CD4-positive, alpha-beta T cell treated with Interleukin-1 beta for 1 hour (primary cell): Measurements from ENCODE around the gene ZC3HAV1.
A peak's percentile ranks its signal among the peaks of the same experiment; 100 is the strongest.
"Not testable (repeated sequence)": the region's sequence is repeated elsewhere in the genome, so short reads cannot be mapped to it uniquely, and the experiment has no call there.

Experiments used
- DNase-seq, 2 donors: peaks; one replicate each; pipeline ENCODE4 v3.0.0-alpha.2; 2020 to 2022

The ZC3HAV1 gene

DNA sequence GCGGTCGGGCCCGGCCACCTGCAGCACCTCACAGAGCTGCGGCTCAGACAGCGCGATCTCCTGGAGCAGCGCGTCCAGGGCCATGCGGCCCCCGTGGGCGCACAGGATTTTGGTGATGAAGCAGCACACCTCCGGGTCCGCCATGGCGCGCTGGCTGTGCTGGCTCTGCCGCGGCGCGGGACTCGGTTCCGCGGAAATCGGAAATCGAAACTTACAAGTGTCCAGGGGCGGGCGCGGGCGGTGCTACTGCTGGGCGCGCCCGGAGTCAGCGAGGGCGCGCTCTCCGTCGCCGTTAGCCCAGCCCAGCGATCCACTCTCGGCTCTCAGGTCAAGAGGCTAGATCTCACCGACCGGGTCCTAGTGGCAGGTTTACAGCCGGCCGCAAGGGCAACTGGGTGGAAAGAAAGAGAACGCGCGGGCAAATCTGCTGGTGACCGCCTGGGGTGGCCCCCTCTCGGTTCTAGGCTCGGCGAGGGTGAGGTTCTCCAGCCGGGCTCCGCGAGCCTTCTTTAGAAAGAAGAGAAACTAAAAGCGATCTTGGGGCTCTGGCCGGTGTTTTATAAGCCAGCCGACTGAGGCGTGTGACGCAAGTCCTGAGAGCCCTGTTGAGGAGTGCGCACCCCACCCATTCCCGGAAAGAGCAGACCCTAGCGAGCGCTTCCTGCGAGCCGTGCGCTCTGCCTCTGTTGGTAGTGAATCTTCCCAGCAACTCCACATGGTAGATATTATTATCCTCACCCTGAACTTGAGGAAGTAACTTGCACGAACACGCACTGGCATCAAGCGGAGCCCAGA is at the start of gene ZC3HAV1:
Gene ZC3HAV1, minus strand, starts transcription at position 533 of the 795 bp plus-strand sequence. Its CDS starts 389 bp downstream, at position 144.
- DNase-seq: peak; percentile 93 to 94

DNA sequence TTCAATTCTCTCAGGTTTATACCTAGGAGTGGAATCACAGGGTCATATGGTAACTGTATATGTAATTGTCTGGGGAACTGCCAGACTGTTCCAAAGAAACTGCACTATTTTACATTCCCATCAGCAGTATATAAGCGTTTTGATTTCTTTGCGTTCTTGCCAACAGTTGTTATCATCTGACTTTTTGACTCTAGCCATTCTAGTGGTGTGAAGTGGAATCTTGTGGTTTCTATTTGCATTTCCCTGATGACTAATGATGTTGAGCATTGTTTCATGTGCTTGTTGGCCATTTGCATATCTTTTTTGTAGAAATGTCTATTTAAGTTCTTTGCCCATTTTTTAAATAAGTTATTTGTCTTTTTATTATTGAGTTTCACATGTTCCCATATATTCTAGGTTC is 44.3 kb upstream of the ZC3HAV1 start:
- no peak for DNase-seq

DNA sequence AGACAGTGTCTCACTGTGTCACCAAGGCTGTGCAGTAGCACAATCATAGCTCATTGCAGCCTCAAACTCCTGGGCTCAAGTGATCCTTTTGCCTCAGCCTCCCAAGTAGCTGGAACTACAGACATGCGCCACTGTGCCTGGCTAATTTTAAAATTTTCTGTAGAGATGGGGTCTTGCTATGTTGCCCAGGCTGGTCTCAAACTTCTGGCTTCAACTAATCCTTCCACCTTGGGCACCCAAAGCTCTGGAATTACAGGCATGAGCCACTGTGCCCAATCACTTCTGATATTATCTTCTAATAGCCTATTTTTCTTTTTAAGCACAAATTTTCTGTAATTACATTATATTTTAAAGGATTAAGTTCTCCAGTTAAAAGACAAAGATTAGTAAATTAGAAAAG is 42.6 kb upstream of the ZC3HAV1 start:
- no peak for DNase-seq

DNA sequence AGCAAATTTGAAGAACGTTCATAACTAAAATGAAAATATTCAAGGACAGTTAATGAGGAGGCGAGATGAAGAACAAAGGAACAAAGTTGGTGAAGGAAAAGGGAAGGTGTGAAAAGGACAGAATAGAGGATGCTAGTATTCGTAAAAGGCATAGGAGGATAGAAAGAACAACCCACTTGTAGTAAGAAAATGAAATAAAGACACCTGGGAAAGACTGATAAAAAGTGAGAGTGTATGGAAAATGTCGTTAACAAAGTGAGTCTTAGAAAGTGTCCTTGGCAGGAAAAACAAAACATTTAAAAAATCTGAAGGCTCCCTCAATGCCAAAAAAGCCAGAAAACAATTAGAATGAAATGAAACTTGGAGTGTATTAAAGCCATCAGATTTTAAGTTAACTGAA is 29.6 kb upstream of the ZC3HAV1 start:
- DNase-seq: no peak

DNA sequence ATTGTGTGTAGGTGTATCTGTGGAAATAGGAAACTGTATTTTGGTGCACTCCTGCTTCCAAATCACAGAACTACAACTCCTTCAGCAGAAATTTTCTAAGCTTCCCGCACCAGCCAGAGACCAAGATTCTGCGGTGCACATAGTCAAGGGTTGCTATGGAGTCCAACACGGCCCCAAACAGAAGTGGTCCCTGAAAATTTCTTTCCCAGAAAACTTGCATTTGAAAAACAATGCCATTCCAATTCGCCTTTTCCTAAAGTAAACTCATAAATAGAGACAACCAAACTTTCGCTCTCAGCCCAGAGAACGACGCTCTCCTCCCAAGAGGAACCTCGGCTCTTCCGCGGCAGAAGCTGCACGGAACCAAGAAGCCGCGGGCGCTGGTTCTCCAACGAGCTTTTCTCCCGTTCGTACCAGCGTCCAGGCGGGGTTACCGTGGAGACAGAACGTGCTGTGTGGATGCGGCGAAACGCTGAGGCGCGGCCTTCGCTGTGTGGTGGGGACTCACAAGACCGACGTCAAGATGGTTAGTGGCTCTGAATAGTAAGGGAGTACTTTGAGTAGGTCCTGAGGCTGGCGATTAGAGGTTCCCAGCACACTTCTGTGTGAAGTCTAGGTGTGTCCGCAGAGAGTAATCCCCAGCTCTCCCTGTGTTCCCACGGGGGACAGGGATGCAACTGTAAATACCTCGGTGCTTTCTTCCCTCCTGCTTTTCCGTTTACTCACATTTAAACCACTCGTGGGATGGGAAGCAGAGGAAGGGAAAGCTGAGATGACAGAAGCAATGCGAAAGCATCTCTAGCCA is 24.0 kb upstream of the ZC3HAV1 start:
- peak; percentile 87 to 89 for DNase-seq

DNA sequence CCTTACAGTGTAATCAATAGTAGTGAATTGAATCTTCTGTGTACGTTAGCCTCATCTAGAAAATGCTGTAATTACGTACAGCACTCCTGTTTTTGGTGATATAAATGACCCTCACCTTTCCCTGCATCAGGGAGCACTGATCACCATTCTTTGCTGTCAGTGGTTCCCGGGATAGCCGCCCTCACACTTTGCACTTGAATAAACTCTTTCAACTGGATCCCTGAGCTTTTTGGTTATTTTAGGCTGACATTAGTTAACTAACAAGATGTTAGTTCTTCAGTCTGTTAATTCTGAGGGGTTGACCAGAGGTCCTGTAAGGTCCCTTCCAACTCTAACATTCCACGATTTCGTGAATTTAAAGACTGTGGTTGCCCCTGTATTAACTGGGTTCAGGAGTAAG is 23.4 kb upstream of the ZC3HAV1 start:
- no peak for DNase-seq

DNA sequence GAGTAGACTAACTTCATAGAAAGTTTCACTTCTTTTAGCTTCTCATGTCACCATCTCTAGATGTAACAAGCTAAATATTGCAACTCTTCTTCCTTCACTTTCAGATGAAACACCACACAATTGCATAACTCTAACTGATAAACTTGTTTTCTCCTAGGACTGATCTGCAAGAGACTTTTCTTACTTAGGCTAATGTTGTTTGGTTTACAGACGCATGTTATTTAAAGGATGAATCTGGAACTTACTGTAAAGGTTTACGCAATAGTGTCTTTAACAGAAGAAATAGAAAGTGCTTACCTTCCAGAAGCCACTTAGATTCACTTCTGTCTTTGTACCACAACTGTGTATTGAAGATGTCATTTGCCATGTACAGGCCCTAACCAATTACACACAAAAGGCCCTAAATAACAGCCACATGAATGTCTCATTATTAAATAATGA is 22.1 kb upstream of the ZC3HAV1 start:
- DNase-seq: no peak

DNA sequence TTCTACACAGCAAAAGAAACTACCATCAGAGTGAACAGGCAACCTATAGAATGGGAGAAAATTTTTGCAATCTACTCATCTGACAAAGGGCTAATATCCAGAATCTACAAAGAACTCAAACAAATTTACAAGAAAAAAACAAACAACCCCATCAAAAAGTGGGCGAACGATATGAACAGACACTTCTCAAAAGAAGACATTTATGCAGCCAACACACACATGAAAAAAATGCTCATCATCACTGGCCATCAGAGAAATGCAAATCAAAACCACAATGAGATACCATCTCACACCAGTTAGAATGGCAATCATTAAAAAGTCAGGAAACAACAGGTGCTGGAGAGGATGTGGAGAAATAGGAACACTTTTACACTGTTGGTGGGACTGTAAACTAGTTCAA is 20.3 kb upstream of the ZC3HAV1 start:
- DNase-seq: not testable (repeated sequence)

DNA sequence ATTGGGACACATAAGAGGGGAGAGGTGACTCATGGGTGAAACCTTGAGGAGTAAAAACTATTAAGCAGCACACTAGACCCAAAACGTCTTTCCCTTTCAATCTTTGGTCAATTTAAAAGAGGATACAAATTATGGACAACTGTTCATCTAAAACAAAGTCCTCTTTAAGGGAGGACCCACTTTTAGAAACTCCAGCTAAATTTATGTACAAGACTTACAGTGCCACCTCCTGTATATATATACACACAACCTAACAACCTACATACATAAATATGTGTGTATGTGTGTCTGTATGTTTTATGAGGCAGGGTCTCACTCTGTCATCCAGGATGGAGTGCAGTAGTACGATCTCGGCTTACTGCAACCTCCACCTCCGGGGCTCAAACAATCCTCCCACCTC is 18.1 kb upstream of the ZC3HAV1 start:
- DNase-seq: peak in 1 of 2 donors; percentile 41

DNA sequence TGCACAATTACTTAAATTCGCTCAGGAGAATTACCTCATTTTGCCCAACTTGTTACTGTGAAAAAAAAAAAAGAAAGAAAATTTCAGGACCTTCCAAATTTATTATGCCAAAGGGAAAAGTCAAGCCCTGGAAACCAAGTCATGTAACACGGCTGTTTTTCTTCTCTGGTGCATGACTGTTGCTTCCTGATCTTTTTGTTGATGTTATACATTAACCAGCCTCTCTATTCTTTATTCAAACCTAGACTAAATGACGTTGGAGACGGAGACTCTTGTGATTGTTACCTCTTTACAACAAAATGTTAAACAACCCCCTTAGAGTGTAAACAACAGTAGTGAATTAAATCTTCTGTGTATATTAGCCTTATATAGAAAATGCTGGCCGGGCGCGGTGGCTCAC is 16.1 kb upstream of the ZC3HAV1 start:
- no peak for DNase-seq

DNA sequence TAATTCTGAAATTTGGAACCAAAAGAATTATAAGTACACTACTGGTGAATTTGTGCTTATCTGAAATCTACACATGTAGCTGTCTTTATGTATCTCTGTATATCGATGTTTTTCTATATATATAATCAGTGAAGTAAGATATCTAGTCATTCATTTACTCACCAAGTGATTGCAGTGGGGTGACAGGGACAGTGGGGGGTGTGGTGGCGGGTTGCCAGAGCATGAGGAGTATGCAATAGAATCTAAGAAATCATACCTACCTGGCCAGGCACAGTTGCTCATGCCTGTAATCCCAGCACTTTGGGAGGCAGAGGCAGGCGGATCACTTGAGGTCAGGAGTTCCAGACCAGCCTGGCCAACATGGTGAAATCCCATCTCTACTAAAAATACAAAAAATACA is 15.5 kb upstream of the ZC3HAV1 start:
- DNase-seq: not testable (repeated sequence)

DNA sequence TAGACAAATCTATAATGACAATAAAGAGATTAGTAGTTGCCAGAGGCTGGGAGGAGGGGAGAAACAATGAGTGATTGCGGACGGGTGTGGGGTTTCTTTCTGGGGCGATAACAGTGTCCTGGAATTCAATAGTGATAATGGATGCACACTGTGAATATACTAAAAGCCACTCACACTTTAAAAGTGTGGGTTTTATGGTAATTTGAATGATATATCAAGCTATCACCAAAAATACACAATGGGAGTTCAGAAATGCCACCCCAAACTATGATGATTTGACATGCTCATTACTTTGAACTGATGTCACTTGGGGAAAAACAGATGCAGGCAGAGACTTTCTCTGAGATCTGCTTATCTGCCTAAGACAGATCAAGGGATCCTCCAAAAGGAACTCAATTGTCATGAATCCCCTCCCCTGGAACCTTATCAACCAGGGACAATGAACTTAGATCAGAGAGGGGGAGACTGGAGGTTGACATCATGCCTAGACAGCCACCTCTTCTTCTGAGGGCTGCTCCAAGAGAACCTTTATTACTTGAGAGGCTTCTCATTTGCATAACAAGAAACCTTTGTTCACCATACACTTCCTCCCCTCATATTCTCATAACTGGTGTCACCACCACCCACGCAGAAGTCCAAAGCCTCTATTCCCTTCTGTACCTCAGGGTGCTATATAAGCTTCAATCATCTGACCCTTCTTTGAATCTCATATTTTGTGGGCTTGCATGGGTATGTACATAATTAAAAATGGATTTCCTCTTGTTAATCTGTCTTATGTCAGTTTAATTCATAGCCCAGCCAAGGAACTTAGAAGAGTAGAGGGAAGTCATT is 14.8 kb upstream of the ZC3HAV1 start:
- no peak for DNase-seq

DNA sequence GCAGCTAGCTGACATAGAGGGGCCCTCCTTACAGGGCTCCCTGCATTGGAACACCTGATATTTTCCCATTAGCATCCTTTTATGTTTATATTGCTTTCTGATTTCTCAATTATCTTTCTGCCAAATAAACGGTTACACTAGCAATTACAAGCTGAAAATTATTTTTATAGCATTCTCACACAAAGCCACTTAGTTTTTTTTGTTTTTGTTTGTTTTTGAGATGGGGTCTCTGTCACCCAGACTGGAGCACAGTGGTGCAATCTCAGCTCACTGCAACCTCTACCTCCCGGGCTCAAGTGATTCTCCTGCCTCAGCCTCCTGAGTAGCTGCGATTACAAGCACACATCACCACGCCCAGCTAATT is 9.9 kb upstream of the ZC3HAV1 start:
- DNase-seq: no peak

DNA sequence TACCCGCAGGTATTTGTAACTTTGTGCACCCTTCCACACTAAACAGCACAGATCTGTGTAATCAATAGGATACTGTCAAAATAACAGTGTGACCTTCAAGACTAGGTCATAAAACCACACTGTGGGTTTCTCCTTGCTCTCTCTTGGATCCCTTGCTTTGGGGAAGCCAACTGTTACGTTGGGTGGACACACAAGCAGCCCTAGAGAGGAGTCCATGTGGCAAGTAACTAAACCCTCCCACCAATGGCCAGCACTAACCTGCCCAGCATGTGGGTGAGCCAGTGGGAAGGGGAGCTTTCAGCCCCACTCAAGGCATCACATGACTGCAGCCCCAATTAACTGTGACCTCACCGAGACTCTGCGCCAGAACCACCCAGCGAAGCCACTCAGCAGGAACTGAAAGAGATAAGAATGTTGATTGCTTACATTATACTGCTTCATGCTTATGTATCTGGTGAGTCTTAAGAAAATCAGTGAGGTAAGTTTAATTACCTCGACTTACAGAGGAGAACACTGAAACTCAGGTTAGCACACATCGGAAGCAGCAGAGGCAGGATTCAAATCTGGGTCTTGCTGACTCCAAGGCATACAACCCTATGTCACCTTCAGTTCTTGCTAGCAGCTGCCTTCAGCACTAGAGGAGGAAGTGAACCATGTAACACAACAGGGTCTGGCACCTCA is 9.4 kb upstream of the ZC3HAV1 start:
- DNase-seq: peak in 1 of 2 donors; percentile 54

DNA sequence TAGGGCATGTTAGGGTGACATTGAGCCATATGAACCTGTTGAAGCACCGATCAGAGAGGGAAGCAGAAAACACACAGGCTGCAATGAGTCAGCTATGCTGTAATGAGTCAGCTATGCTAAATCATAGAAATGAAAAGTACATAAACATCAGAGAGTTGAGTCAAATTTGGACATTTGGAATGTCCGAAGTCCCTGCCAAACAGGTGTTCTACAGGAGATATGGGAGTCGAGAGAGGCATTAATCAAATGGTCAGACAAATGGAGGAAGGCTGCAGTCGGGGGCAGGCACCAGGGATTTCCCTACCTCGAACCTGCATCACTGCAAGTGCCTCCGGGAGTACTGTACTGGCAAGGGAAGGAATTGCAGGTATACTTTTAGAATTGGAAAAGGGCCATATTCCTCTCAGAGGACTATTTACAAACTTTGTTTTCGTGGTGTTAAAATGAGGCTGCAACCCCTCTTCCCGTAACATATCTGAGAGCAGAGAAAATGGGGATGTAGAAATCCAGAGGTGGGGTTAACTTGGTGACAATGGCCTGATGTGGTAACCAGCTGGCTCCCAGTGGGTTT is 8.8 kb upstream of the ZC3HAV1 start:
- no peak for DNase-seq

DNA sequence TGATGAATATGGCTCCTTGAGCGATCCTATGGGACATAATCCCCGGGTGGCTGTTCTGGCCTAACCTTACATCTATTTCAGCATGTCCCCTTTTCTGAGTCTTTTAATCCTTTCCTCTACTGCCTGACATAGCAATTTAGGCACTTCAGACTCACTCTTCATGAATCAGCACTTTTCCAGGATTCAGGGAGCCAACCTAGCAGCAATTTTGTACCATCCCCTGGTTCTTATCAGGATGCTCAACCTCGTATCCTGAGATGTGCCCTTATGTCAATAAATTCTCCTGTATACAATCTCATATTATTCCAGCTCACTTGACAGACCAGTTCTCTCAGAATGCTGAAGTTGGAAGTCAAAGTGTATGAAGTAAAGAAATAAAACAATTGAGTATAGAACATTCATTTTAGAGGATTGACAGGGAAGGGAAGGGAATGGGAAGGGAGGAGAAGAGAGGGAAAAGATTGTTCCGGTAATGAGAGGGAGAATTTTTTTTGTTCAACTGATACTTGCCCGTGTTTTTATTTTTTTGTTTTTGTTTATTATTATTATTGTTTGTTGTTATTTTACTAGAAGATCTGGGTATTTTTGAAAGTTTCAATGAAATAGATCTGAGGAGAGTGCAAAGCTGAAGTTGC is 8.2 kb upstream of the ZC3HAV1 start:
- DNase-seq: no peak

DNA sequence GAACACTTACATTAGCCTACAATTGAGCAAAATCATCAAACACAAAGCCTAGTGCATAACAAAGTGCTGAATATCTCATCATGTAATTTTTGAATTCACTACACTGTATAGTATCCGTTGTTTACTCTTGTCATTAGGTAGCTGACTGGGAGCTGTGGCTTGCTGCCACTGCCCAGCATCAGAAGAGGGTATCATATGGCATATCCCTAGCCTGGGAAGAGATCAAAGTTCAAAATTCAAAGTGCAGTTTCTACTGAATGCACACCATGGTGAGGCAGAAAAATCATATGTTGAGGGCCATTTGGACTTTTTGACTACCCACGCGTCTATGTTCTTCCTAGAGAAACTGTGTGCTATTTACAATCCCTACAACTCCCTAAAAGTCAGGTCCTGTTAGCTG is 7.5 kb upstream of the ZC3HAV1 start:
- no peak for DNase-seq

DNA sequence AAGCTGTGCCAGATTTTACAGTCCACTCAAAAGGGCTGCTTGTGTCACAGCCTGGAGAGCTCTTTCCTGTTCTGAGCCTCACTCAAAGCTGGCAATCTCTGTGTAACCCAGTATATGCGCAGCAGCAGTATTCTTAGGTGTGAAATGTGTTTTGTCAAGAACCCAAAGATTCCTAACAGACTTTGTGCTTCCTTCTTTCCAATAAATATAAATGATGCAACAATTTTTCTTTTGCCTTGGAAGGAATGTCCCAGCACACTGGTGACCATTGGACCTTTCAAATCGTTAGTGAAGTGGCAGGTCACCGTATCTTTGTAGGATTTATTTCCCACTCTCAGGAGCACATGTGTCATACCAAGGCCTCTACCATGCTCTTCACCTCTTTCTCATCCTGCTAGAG is 5.6 kb upstream of the ZC3HAV1 start:
- no peak for DNase-seq

DNA sequence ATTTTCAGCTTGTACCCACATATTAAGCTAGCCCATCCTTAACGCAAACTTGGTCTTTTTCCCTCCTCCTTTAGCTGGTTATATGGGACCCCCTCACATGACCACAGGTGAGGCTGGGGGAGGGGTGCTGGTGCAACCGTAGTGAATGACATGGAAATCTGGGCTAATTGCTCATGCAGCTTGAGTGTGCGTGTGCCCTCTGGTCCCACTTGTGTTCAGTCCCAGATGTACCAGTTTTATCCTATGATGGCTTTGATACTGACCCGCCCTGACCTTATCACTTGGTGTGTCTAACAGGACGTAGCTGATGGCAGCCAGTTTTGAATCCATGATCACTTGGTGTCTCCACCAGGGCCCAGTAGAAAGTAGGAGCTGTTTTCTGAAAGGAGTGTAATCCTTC is 5.1 kb upstream of the ZC3HAV1 start:
- no peak for DNase-seq

DNA sequence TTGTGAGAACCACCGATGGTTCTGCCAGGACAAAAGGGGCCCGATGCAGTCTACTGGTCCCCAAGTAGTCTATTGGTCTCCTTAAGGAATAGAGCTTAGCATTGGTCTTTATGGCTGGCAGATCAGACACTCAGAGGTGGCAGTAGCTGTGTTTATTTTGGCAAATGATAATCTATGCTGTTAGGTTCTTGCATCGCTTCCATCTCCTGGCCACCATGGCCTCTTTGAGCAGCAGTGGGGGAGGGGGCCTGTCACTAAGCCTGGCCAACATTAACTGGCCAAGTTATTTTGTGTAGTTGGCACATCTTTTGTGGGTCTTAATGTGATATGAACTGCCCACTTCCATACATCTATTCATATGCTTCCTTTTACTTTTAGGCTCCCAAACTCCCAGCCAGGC is 4.5 kb upstream of the ZC3HAV1 start:
- DNase-seq: no peak

DNA sequence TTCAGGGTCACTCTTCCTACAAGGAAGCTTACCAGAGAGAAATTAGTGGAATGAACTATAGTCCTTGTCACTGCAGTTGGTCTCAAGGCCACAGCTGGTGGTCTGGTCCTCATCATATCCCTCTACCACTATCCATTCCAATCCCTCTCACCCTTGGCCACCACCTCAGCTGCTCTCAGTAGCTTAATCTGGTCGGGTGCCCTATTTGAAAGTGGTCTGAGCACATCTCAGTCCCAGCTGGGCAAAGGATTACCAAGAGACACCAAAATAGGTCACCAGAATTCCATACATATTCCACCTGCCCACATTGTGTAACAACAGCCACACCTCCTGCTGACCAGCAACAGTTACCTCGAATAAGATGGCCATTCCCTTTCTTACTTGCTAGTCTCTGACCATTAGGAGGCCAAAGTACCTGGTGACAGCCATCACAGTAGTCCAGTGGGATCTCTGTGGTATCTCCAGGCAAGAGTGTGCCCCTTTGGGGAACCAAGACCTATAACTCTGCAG is 3.3 kb upstream of the ZC3HAV1 start:
- DNase-seq: no peak

DNA sequence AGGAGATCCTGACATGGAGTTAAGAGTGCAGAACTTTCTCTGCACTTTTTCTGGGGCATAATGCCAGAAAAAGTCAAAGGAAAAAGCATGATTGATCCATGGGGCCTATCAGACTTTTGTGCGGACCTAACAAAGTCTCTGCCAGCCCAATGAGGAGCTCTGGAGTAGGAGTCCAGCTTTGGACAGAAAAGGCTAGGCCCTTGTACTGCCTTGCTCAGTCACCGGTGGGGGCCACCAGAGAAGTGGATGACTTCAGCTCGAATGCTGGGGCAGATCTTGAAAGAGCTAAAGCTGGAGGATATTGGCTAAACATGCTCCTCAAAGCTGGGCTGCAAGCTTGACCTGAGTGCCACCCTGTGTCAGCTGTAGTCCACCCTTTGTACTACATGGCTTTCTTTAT is 2.8 kb upstream of the ZC3HAV1 start:
- no peak for DNase-seq
